ENCODE measurements around the gene ANKLE2. TPM values are rescaled to one million over a fixed set of nuclear protein-coding genes. Genes with fewer than 3 reads are reported as not detected.
"Not testable (repeated sequence)": the region's sequence is repeated elsewhere in the genome, so short reads cannot be mapped to it uniquely, and the experiment has no call there.

ANKLE2 gene
- total RNA-seq: 100 to 1,000 TPM in 1 of 4 donors, 10 to 100 TPM in 3; 68.2 to 103 (median 82.9) TPM

DNA sequence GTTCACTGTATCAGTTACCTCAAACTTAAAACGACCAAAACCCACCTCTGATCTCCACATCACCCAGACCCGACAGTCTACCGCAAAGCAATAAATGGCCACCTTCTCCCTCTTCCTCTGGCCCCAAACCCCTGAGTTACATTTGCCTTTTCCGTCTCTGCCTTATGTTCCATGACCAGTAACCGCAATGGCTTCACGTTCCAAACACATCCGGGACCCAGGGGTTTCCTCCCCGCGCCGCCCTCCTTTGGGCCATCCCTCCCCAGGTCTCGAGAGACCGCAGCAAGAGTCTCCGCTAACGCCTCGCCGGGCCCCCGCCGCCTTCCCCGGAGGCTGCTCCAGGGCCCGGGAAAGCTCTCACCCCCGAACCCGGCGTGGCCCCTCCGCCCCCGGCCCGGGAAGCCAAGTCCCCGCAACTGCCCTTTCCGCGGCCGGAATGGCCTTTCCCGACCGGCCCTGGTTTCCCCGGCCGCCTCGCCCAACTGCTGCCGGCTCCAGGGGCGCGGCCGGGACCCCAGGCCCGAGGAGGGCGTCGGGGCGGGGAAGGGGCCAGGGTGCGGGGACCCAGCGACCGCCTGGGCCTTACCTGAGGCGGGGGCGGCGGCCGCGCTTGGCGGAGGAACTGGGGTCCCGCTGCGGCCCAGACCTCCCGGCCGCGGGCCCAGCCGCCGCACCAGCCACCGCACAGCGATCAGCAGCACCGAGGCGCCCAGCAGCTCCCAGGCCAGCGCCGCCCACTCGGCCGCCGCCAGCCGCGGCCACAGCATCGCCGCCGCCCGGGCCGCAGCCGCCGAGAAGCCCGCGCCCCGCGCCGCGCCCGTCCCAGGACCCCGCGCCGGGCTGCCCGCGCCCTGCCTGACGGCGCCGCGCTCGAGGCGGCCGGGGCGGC lies at the start of gene ANKLE2:
Gene ANKLE2, minus strand, starts transcription at position 801 of the 889 bp plus-strand sequence. Its CDS starts 34 bp downstream, at position 767.
- peaks cover 0 to 31% (median 17%) of the 10 kb centered on the region in 4 donors for H3K4me1 ChIP-seq
- peaks cover 0 to 24% (median 0%) of the 10 kb centered on the region in 3 donors for H3K36me3 ChIP-seq
- H3K27ac ChIP-seq: peak within 1 kb of the TSS; percentile 55 to 96 (median 95)
- H3K4me3 ChIP-seq: peak within 1 kb of the TSS; percentile 86 to 100 (median 90)
- peak in 1 of 2 donors; percentile 17 for DNase-seq (ENCODE audit: low spot score in 2 of 2)
- H3K9me3 ChIP-seq: no peaks in the 10 kb centered on the region
- TF ChIP-seq EP300 (IDR thresholded peaks at IDR 0.05): no peak
- peak in 1 of 2 donors; percentile 6 for TF ChIP-seq POLR2A (IDR thresholded peaks at IDR 0.05)
- 1% methylated on average over 33 to 42 of the region's 97 CpGs for WGBS, 2 donors
- H3K27me3 ChIP-seq: no peaks in the 10 kb centered on the region

DNA sequence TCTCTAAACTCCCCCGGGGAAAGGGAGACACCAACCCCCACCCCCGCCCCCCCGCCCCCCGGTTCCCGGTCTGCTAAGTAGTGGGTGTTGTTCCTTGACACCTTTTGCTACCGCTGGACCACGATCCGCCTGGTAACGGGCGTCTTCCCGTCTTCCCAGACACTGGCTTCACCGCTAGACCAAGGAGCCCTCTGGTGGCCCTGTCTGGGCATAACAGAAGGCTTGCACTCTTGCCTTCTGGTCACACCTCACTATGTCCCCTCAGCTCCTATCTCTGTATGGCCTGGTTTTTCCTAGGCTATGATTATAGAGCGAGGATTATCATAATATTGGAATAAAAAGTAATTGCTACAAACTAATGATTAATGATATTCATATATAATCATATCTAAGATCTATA lies 47.8 kb upstream of the ANKLE2 start:
- WGBS, 2 donors: 70 to 77% methylated on average over 12 to 13 of the region's 13 CpGs
- not testable (repeated sequence) for H3K27me3 ChIP-seq, H3K4me1 ChIP-seq, H3K27ac ChIP-seq, H3K4me3 ChIP-seq, H3K9me3 ChIP-seq
- peaks cover 0 to 97% (median 11%) of the 10 kb centered on the region in 3 donors for H3K36me3 ChIP-seq
- DNase-seq (ENCODE audit: low spot score in 2 of 2): peak in 1 of 2 donors; percentile 44

DNA sequence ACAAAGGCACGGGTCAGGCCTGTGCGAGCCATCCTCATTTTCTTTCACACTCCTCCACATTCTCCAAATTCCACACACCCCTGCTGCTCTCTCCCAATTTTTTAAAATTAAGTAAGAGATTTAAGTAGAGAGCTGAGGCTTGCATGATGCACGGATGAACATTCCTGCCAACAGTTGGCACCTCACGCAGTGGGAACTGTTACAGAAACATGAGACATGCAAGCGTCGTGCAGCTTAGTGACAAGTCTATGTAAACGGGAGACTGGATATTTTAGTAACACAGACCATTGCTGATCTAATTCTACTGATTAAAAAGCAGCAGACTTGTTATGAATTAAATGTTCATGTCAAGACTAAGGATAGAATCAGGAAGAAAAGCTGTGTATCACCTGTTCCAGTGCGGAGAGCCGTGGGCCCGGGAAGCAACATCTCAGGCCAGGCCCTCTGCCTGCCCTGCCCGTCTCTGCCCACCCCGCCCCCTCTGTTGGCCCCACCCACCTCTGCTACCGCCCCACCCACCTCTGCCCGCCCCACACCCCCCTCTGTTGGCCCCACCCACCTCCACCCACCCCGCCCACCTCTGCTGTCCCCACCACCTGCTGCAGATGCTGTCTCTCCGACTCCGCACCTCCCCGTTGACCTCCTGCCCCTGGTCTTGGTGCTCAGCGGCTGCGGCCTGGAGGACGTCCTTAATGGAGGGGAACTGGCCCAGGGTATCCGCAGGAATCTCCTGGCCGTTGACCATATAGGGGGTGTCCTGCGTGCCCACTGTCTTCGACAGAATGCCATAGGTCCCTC lies 45.9 kb upstream of the ANKLE2 start:
- no peak for DNase-seq (ENCODE audit: low spot score in 2 of 2)
- H3K36me3 ChIP-seq: peaks cover 0 to 97% (median 15%) of the 10 kb centered on the region in 3 donors
- TF ChIP-seq EP300 (IDR thresholded peaks at IDR 0.05) (no peak), POLR2A (IDR thresholded peaks at IDR 0.05) (no peak)
- H3K27ac ChIP-seq: no peak overlapping the region
- H3K27me3 ChIP-seq: no peaks in the 10 kb centered on the region
- H3K4me3 ChIP-seq: no peak overlapping the region
- no peaks in the 10 kb centered on the region for H3K9me3 ChIP-seq
- 77% methylated on average over 18 to 25 of the region's 25 CpGs for WGBS, 2 donors
- H3K4me1 ChIP-seq: peaks cover 0 to 4% (median 0%) of the 10 kb centered on the region in 4 donors

DNA sequence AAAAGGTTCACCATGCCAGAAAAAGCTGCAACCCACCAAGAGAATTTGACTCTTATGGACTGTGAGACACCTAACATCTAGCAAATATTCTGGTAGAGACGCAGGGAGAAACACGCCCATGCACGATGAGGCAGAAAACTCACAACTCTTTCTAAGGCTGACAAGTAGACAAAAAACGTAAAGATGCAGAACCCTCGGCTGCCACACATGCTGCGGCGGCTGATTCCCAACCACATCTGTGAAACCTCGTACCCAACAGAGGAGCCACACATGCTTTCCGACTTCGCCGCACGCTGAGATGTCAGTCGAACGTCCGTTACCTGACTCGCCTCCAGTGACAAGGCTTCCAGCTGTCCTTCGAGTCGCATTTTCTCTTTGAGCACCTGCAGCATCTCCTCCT lies 45.2 kb upstream of the ANKLE2 start:
- TF ChIP-seq, protein P1, sequence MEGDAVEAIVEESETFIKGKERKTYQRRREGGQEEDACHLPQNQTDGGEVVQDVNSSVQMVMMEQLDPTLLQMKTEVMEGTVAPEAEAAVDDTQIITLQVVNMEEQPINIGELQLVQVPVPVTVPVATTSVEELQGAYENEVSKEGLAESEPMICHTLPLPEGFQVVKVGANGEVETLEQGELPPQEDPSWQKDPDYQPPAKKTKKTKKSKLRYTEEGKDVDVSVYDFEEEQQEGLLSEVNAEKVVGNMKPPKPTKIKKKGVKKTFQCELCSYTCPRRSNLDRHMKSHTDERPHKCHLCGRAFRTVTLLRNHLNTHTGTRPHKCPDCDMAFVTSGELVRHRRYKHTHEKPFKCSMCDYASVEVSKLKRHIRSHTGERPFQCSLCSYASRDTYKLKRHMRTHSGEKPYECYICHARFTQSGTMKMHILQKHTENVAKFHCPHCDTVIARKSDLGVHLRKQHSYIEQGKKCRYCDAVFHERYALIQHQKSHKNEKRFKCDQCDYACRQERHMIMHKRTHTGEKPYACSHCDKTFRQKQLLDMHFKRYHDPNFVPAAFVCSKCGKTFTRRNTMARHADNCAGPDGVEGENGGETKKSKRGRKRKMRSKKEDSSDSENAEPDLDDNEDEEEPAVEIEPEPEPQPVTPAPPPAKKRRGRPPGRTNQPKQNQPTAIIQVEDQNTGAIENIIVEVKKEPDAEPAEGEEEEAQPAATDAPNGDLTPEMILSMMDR (IDR thresholded peaks at IDR 0.05): no peak
- TF ChIP-seq POLR2A (IDR thresholded peaks at IDR 0.05): no peak
- H3K36me3 ChIP-seq: peaks cover 0 to 97% (median 15%) of the 10 kb centered on the region in 3 donors
- WGBS, 2 donors: 87 to 90% methylated on average over 18 of the region's 18 CpGs

DNA sequence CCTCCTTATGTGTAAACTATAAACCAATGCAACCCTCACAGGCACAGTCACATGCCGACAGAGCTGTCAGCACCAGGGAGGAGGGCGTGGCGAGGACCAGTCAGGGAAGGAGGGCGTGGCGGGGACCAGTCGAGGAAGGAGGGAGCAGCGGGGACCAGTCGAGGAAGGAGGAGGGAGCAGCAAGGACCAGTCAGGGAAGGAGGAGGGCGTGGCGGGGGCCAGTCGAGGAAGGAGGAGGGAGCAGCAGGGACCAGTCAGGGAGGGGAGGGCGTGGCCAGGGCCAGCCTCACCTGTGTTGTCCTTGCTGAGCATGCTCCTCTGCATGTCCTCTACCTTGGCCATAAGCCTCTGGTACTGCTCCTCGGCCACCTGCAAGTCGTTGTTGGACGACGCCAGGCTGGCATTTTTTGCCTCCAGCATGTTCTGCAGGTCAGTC lies 42.8 kb upstream of the ANKLE2 start:
- no peak for TF ChIP-seq EP300 (IDR thresholded peaks at IDR 0.05)
- TF ChIP-seq, protein P1 (IDR thresholded peaks at IDR 0.05): no peak
- no peak for TF ChIP-seq POLR2A (IDR thresholded peaks at IDR 0.05)
- WGBS, 2 donors: 78 to 81% methylated on average over 16 of the region's 16 CpGs
- H3K27ac ChIP-seq: no peak overlapping the region
- H3K36me3 ChIP-seq: peaks cover 0 to 97% (median 15%) of the 10 kb centered on the region in 3 donors
- no peaks in the 10 kb centered on the region for H3K9me3 ChIP-seq
- no peak overlapping the region for H3K4me3 ChIP-seq
- no peaks in the 10 kb centered on the region for H3K27me3 ChIP-seq
- no peak for DNase-seq (ENCODE audit: low spot score in 2 of 2)
- H3K4me1 ChIP-seq: peaks cover 0 to 4% (median 0%) of the 10 kb centered on the region in 4 donors

More for the DNA sequence above, 45.2 kb upstream of the ANKLE2 start:
- H3K9me3 ChIP-seq: no peaks in the 10 kb centered on the region
- no peak overlapping the region for H3K27ac ChIP-seq
- no peak overlapping the region for H3K4me3 ChIP-seq
- DNase-seq (ENCODE audit: low spot score in 2 of 2): no peak
- H3K27me3 ChIP-seq: no peaks in the 10 kb centered on the region
- H3K4me1 ChIP-seq: peaks cover 0 to 4% (median 0%) of the 10 kb centered on the region in 4 donors

DNA sequence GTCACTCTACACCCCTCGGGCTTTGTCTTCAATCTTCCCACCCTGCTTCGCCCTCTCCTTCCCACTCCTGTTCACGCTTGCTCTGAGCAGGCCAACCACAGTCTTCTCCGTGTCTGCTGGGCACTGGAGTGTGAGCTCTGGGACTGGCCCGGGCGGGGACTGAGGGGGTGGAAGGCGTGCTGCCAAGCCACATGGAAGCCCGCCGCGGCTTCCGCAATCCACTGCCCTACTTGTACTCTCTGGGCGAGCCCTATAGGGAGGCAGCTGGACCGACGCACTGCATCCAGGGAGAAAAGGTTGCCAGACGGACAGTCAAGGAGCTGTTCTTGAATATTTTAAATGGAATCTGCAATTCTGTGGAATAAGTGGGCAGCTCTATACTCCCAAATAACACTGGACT lies 42.3 kb upstream of the ANKLE2 start:
- peaks cover 0 to 97% (median 17%) of the 10 kb centered on the region in 3 donors for H3K36me3 ChIP-seq
- no peak overlapping the region for H3K27ac ChIP-seq
- no peak overlapping the region for H3K4me3 ChIP-seq

More for the DNA sequence above, 42.3 kb upstream of the ANKLE2 start:
- TF ChIP-seq POLR2A (IDR thresholded peaks at IDR 0.05) (no peak), EP300 (IDR thresholded peaks at IDR 0.05) (no peak)
- TF ChIP-seq, protein P1 (IDR thresholded peaks at IDR 0.05): no peak
- 78 to 89% methylated on average over 15 of the region's 15 CpGs for WGBS, 2 donors
- Histone ChIP-seq H3K27me3 (no peaks in the 10 kb centered on the region), H3K4me1 (peaks cover 0 to 4% (median 0%) of the 10 kb centered on the region in 4 donors), H3K9me3 (no peaks in the 10 kb centered on the region)
- no peak for DNase-seq (ENCODE audit: low spot score in 2 of 2)
